ENCODE results near the gene DOP1B. TPM values are rescaled to one million over a fixed set of nuclear protein-coding genes. Genes with fewer than 3 reads are reported as not detected.

Gene DOP1B
- total and polyA plus RNA-seq, 10 of the 15 experiments (the other 5 are each of a cell fraction or from before 2014, with no cell fraction given): 1.2 to 12.2 (median 4.3) TPM

DNA sequence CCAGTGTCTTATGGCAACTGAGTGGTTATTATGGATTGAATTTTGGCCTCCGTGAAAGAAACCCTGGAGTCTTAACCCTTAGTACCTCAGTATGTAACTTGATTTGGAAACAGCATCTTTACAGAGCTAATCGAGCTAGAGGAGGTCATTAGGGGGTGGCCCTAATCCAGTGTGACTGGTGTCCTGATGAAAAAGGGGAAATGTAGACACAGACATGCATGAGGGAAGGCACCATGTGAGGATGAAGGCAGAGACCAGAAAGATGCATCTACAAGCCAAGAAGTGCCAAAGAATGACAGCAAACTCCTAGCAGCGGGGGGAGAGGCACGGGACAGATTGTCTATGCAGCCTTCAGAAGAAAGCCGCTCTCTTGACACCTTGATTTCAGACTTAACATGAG lies 14.7 kb downstream of the DOP1B start:
- ChIA-PET SMC1A (ENCODE audit: uncharacterized antibody, unreplicated experiment) (no interaction called here), RAD21 (ENCODE audit: unreplicated experiment) (no interaction called here), POLR2A (no interaction called here), CTCF (no interaction called here)
- H3K36me3 ChIP-seq (ENCODE audit: control insufficient read depth in 2 of 2, insufficient read depth in 2 of 2, low read length in 1 of 2): no peaks in the 10 kb centered on the region; a peak in 2 of 4 replicates
- no peak overlapping the region for H3K27ac ChIP-seq (ENCODE audit: control insufficient read depth, insufficient read depth)
- H3K4me1 ChIP-seq (ENCODE audit: control insufficient read depth, insufficient read depth, low read length): no peaks in the 10 kb centered on the region
- H2AFZ ChIP-seq (ENCODE audit: control insufficient read depth, low read depth, low read length): no peak overlapping the region
- no peaks in the 10 kb centered on the region for H3K27me3 ChIP-seq (replicated peaks in 1 of 2; ENCODE audit: control insufficient read depth in 2 of 2, insufficient read depth in 2 of 2, low read length in 1 of 2)
- DNase-seq (ENCODE audit: low read depth, low spot score) (no peak), ATAC-seq (no peak), FAIRE-seq (no peak)
- intact Hi-C loops (cut with micrococcal nuclease; ENCODE audit: unreplicated experiment): no loop called here
- H3K9ac ChIP-seq (ENCODE audit: control insufficient read depth, insufficient read depth, low read length): no peak overlapping the region
- H3K9me3 ChIP-seq (replicated peaks; ENCODE audit: control insufficient read depth, insufficient read depth, low read length): no peaks in the 10 kb centered on the region
- H3K4me3 ChIP-seq: no peak overlapping the region
- 67% methylated on average over 5 of the region's 5 CpGs for WGBS (ENCODE audit: insufficient coverage, insufficient replicate concordance, low lambda C conversion rate, missing lambda C conversion rate)
- no TSS peak for BruUV-seq (replicated peaks)
- H3K79me2 ChIP-seq (ENCODE audit: control insufficient read depth, insufficient read depth, low read length): no peaks in the 10 kb centered on the region
- TF ChIP-seq MYB (IDR thresholded peaks at IDR 0.05; ENCODE audit: borderline replicate concordance, low read depth, low read length) (no peak), NR2F1 (conservative IDR thresholded peaks at IDR 0.05) (no peak)
- in situ Hi-C loops (cut with MboI): no loop called here
- H3K4me2 ChIP-seq (ENCODE audit: control insufficient read depth, insufficient read depth): no peak overlapping the region
- H4K20me1 ChIP-seq (ENCODE audit: control insufficient read depth, insufficient read depth): no peaks in the 10 kb centered on the region

- FAIRE-seq (no peak), ATAC-seq (no peak), DNase-seq (ENCODE audit: low read depth, low spot score) (no peak)
- Histone ChIP-seq H3K4me1 (ENCODE audit: control insufficient read depth, insufficient read depth, low read length) (no peaks in the 10 kb centered on the region), H4K20me1 (ENCODE audit: control insufficient read depth, insufficient read depth) (no peaks in the 10 kb centered on the region), H3K4me3 (no peak overlapping the region), H3K79me2 (ENCODE audit: control insufficient read depth, insufficient read depth, low read length) (no peaks in the 10 kb centered on the region), H2AFZ (ENCODE audit: control insufficient read depth, low read depth, low read length) (no peak overlapping the region), H3K27me3 (replicated peaks in 1 of 2; ENCODE audit: control insufficient read depth in 2 of 2, insufficient read depth in 2 of 2, low read length in 1 of 2) (no peaks in the 10 kb centered on the region), H3K9me3 (replicated peaks; ENCODE audit: control insufficient read depth, insufficient read depth, low read length) (no peaks in the 10 kb centered on the region), H3K4me2 (ENCODE audit: control insufficient read depth, insufficient read depth) (no peak overlapping the region), H3K36me3 (ENCODE audit: control insufficient read depth in 2 of 2, insufficient read depth in 2 of 2, low read length in 1 of 2) (no peaks in the 10 kb centered on the region; a peak in 2 of 4 replicates), H3K9ac (ENCODE audit: control insufficient read depth, insufficient read depth, low read length) (no peak overlapping the region), H3K27ac (ENCODE audit: control insufficient read depth, insufficient read depth) (no peak overlapping the region)
- TF ChIP-seq TAF1 (IDR thresholded peaks at IDR 0.05; ENCODE audit: borderline replicate concordance, low read depth, low read length) (no peak), REST (IDR thresholded peaks at IDR 0.05; ENCODE audit: low read depth, low read length) (no peak), IRF5 (IDR thresholded peaks at IDR 0.05; ENCODE audit: borderline replicate concordance) (no peak), RELB (IDR thresholded peaks at IDR 0.05; ENCODE audit: low read depth) (no peak), SIX5 (IDR thresholded peaks at IDR 0.05; ENCODE audit: low read depth, low read length, severe bottlenecking) (no peak)
- ChIA-PET SMC1A (ENCODE audit: uncharacterized antibody, unreplicated experiment) (no interaction called here), CTCF (no interaction called here), RAD21 (ENCODE audit: unreplicated experiment) (interaction anchor here (1.3 kb wide), 1 partner anchor 216 kb away, joined by 3 read pairs; no protein-coding TSS in a partner anchor), POLR2A (no interaction called here)
- no TSS peak for BruUV-seq (replicated peaks)
- intact Hi-C loops (cut with micrococcal nuclease; ENCODE audit: unreplicated experiment): no loop called here
- 67% methylated on average over 9 of the region's 9 CpGs for WGBS (ENCODE audit: insufficient coverage, insufficient replicate concordance, low lambda C conversion rate, missing lambda C conversion rate)
- in situ Hi-C loops (cut with MboI): no loop called here
These were observed 15.2 kb downstream of the DOP1B start for GRCh38 chr21:36171741-36172331.
